ENCODE results near the gene CASP2. TPM values are rescaled to one million over a fixed set of nuclear protein-coding genes. Genes with fewer than 3 reads are reported as not detected.

The CASP2 gene
- 10 to 100 TPM; 82.2 to 90.5 (median 88.6) TPM for total RNA-seq

DNA sequence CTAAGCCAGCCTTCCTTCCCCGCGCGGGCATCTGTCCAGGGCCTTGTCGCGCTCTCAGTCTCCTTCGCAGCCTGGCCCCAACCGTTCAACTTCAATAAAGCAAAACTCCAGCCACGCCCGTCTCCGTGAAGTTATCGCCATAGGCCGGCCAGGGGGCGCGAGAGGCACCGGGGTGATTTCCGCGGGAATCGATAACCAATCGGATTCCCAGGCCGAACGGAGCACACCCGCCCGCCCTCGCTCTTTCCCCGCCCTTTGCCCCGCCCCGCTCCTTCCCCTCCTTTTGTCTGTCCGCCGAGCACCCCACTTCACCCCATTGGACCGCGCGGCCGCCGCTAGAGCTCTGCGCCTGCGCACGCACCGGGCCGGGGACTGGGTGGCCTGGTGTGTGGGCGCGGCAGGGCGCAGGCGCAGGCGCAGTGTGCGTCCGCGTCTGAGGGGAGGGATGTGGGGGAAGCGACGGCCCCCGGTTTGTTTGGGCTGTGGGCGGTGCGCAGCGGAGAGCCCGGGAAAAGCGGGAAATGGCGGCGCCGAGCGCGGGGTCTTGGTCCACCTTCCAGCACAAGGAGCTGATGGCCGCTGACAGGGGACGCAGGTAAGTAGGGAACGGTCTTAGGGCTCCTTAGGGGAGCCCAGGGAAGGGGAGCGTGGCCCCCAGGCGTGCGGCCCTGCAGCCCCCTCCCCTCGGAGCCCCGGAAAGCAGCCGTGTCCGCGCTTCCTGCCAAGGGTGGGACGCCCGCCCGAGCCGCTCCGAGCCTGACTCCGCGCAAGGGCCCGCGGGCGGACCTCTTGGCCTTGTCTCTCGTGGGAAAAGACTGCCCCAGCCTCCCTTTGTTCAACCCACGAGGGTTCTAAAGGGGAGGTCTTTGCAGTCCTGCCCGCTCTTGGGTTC lies at the start of gene CASP2:
Gene CASP2 (plus strand): TSS at position 417 of the 892 bp plus-strand sequence. CDS start 105 bp downstream, at position 522.
- no peaks in the 10 kb centered on the region for H3K9me3 Mint-ChIP-seq
- H3K36me3 Mint-ChIP-seq (ENCODE audit: insufficient read depth) = peaks cover 16% of the 10 kb centered on the region
- DNase-seq (peak; percentile 99), ATAC-seq (peak; percentile 95)
- H3K4me1 Mint-ChIP-seq (ENCODE audit: low read depth) = peaks cover 56% of the 10 kb centered on the region
- H3K27me3 Mint-ChIP-seq (ENCODE audit: low read depth) = no peaks in the 10 kb centered on the region
- H3K4me3 Mint-ChIP-seq = peak within 1 kb of the TSS; percentile 89

DNA sequence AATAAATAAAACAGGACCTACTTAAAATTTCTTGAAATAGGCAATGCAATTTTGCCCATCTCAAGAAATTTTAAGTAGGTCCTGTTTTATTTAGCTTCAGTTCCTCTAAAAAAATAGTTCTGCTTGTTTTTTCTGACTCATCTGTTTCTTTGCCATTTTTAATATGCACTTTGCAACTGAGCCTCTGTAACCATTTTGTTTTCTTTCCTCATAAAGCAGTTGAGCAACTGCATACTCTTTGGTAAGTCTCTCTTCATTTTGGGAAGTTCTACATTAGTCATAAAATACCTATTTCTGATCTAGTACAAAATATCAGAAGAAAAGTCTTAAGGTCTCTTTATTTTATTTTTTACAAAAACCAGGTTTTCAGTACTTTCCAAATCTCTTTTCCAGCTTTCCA lies 48.3 kb upstream of the CASP2 start:
- H3K4me1 Mint-ChIP-seq (ENCODE audit: low read depth) = peaks cover 17% of the 10 kb centered on the region
- no peak for ATAC-seq
- no peak for DNase-seq
- H3K4me3 Mint-ChIP-seq = no peak overlapping the region
- H3K9me3 Mint-ChIP-seq = peaks cover 23% of the 10 kb centered on the region
- H3K27me3 Mint-ChIP-seq (ENCODE audit: low read depth) = peaks cover 15% of the 10 kb centered on the region
- peaks cover 11% of the 10 kb centered on the region for H3K36me3 Mint-ChIP-seq (ENCODE audit: insufficient read depth)

DNA sequence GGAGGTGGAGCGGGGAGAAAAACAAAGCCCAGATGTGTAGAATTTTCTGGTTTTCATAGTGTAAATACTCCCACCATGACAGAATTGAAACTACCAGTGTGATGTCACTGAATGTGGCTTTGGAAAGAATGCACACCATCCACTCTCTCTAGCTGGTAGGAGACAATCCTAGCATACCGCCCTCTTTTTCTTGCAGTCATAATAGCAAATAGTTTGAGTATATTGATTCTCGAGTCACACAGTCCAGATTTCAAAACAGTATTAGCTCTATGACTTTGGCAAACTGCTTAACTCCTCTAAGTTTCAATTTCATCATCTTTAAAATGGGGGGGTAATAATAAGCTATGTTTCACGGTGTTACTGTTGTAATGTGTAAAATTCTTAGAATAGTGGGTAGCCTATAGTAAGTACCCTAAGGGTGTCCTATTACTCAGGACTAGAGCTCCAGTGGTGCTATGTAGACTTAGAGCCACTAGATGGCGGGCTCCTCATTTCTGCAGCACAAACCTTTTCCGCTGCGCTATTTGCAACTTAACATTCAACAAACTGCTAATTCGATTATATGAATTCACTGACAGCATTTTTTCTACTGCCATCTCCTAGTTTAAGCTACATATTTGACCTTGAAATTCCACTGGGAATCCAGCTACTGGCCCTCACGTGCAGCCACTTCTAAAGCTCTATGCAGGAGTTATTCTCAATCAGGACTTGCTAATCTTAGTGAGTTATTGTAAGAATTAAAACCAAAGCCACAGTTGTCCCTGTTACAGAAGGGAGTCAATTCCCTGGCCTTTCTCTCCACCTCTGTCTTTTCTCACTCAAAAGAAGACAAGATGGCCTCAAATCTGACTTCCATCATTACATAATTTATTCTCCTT lies 47.6 kb upstream of the CASP2 start:
- Mint-ChIP-seq H3K4me1 (ENCODE audit: low read depth) (peaks cover 24% of the 10 kb centered on the region), H3K4me3 (no peak overlapping the region), H3K9me3 (peaks cover 20% of the 10 kb centered on the region), H3K27me3 (ENCODE audit: low read depth) (peaks cover 15% of the 10 kb centered on the region), H3K36me3 (ENCODE audit: insufficient read depth) (peaks cover 11% of the 10 kb centered on the region)
- DNase-seq (peak; percentile 63), ATAC-seq (peak; percentile 76 to 82)

DNA sequence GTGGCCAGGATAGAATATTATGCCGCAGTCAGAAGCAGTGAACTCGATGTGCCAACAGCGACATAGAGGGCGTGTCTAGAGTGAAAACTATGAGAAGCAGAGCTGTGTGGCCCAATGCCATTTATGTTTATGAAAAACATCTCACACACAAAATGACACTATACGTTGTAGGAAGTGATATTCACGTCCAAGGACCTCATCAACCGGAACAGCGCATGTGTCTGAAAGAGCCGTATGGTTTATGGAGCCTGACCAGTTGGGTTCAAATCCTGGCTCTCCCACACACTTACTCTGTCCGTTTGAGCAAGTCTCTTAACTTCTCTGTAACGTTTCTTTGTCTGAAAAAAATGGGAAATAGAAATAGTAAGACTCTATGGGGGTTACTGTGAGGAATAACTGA lies 45.8 kb upstream of the CASP2 start:
- Mint-ChIP-seq H3K4me1 (ENCODE audit: low read depth) (peaks cover 41% of the 10 kb centered on the region), H3K9me3 (peaks cover 2% of the 10 kb centered on the region), H3K4me3 (no peak overlapping the region), H3K36me3 (ENCODE audit: insufficient read depth) (no peaks in the 10 kb centered on the region), H3K27me3 (ENCODE audit: low read depth) (peaks cover 2% of the 10 kb centered on the region)
- DNase-seq (no peak), ATAC-seq (no peak)

DNA sequence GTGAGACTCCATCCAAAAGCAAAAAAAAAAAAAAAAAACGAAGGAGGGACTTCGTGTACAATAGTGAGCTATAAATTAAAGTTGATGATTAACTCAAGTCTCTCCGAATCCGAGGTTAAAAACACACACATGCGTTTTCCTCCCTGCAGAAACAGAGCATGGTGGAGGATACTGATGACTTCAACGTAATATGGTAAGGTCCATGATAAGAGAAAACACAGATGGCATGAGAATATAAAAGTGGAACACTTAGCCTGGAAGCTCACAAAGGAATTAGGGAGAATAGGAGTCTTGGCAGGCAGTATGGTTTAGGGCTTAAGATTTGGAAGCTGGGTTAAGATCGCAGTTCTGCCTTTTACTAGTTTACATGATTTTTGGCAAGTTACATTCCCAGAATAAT lies 45.0 kb upstream of the CASP2 start:
- DNase-seq = no peak
- Mint-ChIP-seq H3K4me3 (no peak overlapping the region), H3K36me3 (ENCODE audit: insufficient read depth) (no peaks in the 10 kb centered on the region), H3K27me3 (ENCODE audit: low read depth) (no peaks in the 10 kb centered on the region), H3K4me1 (ENCODE audit: low read depth) (peaks cover 43% of the 10 kb centered on the region), H3K9me3 (no peaks in the 10 kb centered on the region)
- ATAC-seq = no peak

DNA sequence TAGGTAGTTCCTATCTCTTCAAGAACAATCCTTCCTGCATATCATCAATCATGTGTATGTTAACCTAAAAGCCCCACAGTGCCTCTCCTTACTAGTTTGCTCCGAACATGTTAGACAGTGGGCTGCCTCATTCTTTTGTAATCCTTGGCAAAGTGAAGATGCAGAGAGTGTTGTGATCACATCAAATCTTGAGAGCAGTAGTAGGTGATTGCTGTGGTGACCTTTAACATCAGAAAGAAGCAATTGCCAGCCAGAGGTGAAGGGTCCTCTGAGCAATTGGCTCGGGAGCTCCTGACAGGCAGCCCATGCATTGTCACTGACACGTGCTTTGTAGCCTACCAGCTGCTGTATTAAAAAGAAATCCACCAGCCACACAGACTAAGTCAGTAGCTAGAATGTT lies 44.5 kb upstream of the CASP2 start:
- Mint-ChIP-seq H3K36me3 (ENCODE audit: insufficient read depth) (no peaks in the 10 kb centered on the region), H3K4me1 (ENCODE audit: low read depth) (peaks cover 47% of the 10 kb centered on the region), H3K9me3 (no peaks in the 10 kb centered on the region), H3K27me3 (ENCODE audit: low read depth) (no peaks in the 10 kb centered on the region), H3K4me3 (no peak overlapping the region)
- no peak for ATAC-seq
- DNase-seq = no peak

DNA sequence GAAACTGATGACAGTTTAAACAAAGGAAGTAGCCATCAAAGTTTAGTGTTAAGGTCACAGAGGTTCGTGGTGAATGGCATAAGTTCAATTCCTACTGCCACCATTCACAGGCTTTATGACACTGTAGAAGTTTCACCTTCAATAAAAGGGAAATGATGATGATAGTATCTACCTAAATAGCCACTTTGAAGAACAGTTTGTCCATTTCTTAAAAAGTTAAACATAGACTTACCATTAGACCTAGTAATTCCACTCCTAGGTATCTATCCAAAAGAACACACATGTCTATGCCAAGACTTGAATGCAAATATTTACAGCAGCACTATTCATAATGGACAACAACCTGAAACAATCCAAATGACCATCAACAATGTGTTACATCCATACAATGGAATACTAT lies 43.8 kb upstream of the CASP2 start:
- peaks cover 3% of the 10 kb centered on the region for H3K36me3 Mint-ChIP-seq (ENCODE audit: insufficient read depth)
- H3K4me3 Mint-ChIP-seq = no peak overlapping the region
- ATAC-seq = no peak
- H3K27me3 Mint-ChIP-seq (ENCODE audit: low read depth) = no peaks in the 10 kb centered on the region
- no peak for DNase-seq
- peaks cover 7% of the 10 kb centered on the region for H3K9me3 Mint-ChIP-seq
- peaks cover 54% of the 10 kb centered on the region for H3K4me1 Mint-ChIP-seq (ENCODE audit: low read depth)

DNA sequence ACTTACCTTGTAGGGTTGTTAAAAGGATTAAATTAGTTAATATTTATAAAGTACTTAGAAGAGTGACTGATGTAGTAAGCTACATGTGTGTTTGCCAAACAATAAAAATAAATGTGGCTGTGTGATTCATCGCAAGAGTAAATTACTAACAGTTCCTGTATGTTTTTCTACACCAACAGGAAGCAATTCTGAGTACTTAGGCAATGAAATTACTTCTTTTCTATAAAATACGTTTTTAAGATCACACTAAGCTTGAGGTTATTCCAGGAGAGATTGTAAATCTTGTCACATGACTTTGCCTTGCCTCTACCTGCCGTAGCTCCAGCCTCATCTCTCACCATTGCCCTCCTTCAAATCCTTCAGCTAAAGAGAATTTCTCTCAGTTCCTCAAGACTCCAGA lies 43.0 kb upstream of the CASP2 start:
- Mint-ChIP-seq H3K36me3 (ENCODE audit: insufficient read depth) (peaks cover 3% of the 10 kb centered on the region), H3K27me3 (ENCODE audit: low read depth) (no peaks in the 10 kb centered on the region), H3K4me3 (no peak overlapping the region), H3K4me1 (ENCODE audit: low read depth) (peaks cover 61% of the 10 kb centered on the region), H3K9me3 (peaks cover 14% of the 10 kb centered on the region)
- DNase-seq = no peak
- ATAC-seq = peak; percentile 63 to 67

DNA sequence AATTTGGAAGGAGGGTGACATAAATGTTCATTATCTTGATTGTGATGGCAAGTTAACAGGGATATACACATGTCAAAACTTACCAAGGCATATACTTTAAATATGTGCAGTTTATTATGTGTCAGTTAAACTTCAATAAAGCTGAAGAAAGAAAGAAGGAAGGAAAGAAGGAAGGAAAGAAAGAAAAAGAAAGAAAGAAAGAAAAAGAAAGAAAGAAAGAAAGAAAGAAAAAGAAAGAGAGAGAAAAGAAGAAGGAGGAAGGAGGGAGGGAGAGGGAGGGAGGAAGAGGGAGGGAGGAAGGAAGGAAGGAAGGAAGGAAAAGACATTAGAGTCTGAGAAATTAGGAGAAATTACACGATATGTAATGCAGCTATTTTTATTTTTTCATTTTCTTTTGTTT lies 40.8 kb upstream of the CASP2 start:
- ATAC-seq = no peak
- peaks cover 3% of the 10 kb centered on the region for H3K36me3 Mint-ChIP-seq (ENCODE audit: insufficient read depth)

DNA sequence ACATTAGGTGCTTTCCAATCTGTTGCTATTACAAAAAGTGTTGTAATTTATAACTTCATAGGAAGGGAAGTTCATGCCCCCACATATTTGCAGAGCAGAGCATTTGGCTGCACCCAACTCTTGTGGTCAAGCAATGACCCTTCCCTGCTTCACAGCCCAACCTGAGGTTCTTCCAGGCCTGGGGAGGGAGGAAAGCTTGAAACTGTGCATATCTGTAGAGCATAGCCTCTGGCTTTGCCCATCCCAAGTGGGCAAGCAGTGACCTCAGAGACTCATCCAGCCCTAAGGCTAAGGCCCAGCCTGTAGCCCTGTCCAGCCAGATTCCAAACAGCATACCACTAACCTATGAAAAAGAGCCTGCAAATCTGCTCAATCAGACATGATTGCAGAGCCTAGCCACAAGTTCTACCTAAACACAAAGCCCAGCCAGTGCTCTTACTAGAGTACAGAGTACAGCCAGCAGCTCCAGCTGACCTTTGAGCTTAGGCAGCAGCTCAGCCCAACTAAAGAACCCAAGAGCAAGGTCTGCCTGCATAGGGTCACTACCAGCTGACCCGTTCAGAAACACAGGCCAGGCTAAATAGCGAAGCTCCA lies 39.3 kb upstream of the CASP2 start:
- no peak for DNase-seq
- peaks cover 82% of the 10 kb centered on the region for H3K4me1 Mint-ChIP-seq (ENCODE audit: low read depth)

More for the DNA sequence above, 40.8 kb upstream of the CASP2 start:
- no peak for DNase-seq
- peaks cover 17% of the 10 kb centered on the region for H3K9me3 Mint-ChIP-seq
- no peaks in the 10 kb centered on the region for H3K27me3 Mint-ChIP-seq (ENCODE audit: low read depth)
- no peak overlapping the region for H3K4me3 Mint-ChIP-seq
- peaks cover 78% of the 10 kb centered on the region for H3K4me1 Mint-ChIP-seq (ENCODE audit: low read depth)

DNA sequence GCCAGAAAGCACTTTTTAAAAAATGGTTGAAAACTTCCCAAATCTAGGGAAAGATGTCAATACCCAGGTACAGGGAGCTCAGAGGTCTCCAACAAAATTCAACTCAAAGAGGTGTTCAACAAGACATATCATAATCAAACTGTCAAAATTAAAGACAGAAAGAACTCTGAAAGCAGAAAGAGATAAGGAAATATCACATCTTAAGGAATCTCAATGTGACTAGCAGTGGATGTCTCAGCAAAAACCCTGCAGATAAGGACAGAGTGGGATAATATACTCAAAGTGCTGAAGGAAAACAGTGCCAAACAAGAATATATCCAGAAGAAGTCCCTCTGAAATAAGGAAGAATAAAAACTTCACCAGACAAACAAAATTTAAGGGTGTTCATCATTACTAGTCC lies 38.0 kb upstream of the CASP2 start:
- DNase-seq (no peak), ATAC-seq (no peak)
- Mint-ChIP-seq H3K9me3 (peaks cover 31% of the 10 kb centered on the region), H3K27me3 (ENCODE audit: low read depth) (no peaks in the 10 kb centered on the region), H3K4me1 (ENCODE audit: low read depth) (peaks cover 79% of the 10 kb centered on the region), H3K4me3 (no peak overlapping the region), H3K36me3 (ENCODE audit: insufficient read depth) (peaks cover 9% of the 10 kb centered on the region)

More for the DNA sequence above, 39.3 kb upstream of the CASP2 start:
- H3K4me3 Mint-ChIP-seq = no peak overlapping the region
- no peak for ATAC-seq
- H3K9me3 Mint-ChIP-seq = peaks cover 26% of the 10 kb centered on the region
- H3K36me3 Mint-ChIP-seq (ENCODE audit: insufficient read depth) = peaks cover 8% of the 10 kb centered on the region
- H3K27me3 Mint-ChIP-seq (ENCODE audit: low read depth) = no peaks in the 10 kb centered on the region

DNA sequence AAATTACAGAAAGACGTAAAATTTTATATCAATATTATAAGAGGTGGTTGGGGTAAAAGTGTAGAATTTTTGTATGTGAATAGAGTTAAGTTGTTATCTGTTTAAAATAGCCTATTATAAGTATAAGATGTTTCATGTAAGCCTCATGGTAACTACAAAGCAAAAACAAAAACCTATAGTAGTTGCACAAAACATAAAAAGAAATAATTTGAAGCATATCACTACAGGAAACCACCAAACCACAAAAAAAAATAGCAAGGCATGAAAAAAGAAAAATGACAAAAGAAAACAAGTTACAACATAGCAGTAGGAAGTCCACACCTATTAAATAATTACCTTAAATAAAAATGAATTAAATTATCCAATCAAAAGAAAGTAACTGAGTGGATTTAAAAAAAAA lies 37.3 kb upstream of the CASP2 start:
- no peak for ATAC-seq
- H3K27me3 Mint-ChIP-seq (ENCODE audit: low read depth) = no peaks in the 10 kb centered on the region
- H3K9me3 Mint-ChIP-seq = peaks cover 31% of the 10 kb centered on the region
- H3K4me3 Mint-ChIP-seq = peak overlapping the region; percentile 24
- peaks cover 9% of the 10 kb centered on the region for H3K36me3 Mint-ChIP-seq (ENCODE audit: insufficient read depth)
- no peak for DNase-seq
- H3K4me1 Mint-ChIP-seq (ENCODE audit: low read depth) = peaks cover 78% of the 10 kb centered on the region

DNA sequence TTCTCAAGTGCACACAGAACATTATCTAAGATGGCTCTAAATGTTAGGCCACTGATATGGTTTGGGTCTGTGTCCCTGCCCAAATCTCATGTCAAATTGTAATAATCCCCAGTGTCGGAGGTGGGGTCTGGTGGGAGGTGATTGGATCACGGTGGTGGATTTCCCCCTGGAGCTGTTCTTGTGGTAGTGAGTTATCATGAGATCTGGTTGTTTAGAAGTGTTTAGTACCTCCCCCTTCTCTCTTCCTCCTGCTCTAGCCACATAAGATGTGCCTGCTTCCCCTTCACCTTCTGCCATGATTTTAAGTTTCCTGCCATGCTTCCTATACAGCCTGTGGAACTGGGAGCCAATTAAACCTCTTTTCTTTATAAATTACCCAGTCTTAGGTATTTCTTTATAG lies 36.1 kb upstream of the CASP2 start:
- Mint-ChIP-seq H3K36me3 (ENCODE audit: insufficient read depth) (peaks cover 9% of the 10 kb centered on the region), H3K27me3 (ENCODE audit: low read depth) (no peaks in the 10 kb centered on the region), H3K4me1 (ENCODE audit: low read depth) (peaks cover 77% of the 10 kb centered on the region), H3K9me3 (peaks cover 31% of the 10 kb centered on the region), H3K4me3 (no peak overlapping the region)
- no peak for DNase-seq
- ATAC-seq = peak in 1 of 2 donors; percentile 73

DNA sequence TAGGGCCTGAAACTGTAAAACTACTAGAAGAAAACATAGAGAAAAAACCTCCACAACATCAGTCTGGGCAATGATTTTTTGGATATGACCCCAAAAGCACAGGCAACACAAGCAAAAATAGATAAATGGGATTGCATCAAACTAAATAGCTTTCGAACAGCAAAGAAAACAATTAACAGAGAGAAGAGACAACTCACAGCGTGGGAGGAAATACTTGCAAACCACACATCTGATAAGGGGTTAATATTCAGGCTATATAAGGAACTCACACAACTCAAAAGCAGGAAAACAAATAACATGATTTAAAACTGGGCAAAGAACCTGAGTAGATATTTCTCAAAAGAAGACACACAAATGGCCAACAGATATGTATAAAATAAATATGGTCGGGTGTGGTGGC lies 32.6 kb upstream of the CASP2 start:
- peaks cover 17% of the 10 kb centered on the region for H3K9me3 Mint-ChIP-seq
- H3K4me3 Mint-ChIP-seq = no peak overlapping the region
- no peaks in the 10 kb centered on the region for H3K27me3 Mint-ChIP-seq (ENCODE audit: low read depth)
- ATAC-seq = no peak
- peaks cover 6% of the 10 kb centered on the region for H3K36me3 Mint-ChIP-seq (ENCODE audit: insufficient read depth)
- peaks cover 77% of the 10 kb centered on the region for H3K4me1 Mint-ChIP-seq (ENCODE audit: low read depth)
- DNase-seq = no peak
